ENCODE measurements around the gene BTD. TPM values are rescaled to one million over a fixed set of nuclear protein-coding genes. Genes with fewer than 3 reads are reported as not detected.
A peak's percentile ranks its signal among the peaks of the same experiment; 100 is the strongest.

BTD gene
- polyA plus RNA-seq, 2 of the 4 experiments (the other 2 are of a cell fraction) = 17.6 to 17.8 TPM

DNA sequence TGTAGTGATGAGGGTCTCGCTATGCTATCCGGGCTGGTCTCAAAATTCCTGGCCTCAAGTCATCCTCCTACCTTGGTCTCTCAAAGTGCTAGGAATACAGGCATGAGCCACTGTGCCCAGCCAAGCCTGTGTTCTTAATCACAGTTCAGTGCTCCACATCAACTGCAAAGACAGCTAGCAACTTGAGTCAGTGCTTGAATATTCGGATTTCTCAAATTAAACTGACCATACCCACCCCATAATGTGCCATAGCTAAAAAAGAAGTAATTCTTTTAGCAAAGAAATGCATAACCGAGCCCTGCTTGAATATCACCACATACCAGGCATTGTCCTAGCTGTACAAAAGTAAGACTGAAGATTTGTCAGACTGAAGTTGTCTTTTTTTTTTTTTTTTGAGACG is 89.2 kb downstream of the BTD start:
- no peaks in the 10 kb centered on the region for H3K4me1 ChIP-seq
- ATAC-seq (no peak), FAIRE-seq (no peak), DNase-seq (ENCODE audit: low read depth in 1 of 2, low spot score in 1 of 2) (no peak)
- H3K9me3 ChIP-seq = no peaks in the 10 kb centered on the region
- TF ChIP-seq, protein P1, sequence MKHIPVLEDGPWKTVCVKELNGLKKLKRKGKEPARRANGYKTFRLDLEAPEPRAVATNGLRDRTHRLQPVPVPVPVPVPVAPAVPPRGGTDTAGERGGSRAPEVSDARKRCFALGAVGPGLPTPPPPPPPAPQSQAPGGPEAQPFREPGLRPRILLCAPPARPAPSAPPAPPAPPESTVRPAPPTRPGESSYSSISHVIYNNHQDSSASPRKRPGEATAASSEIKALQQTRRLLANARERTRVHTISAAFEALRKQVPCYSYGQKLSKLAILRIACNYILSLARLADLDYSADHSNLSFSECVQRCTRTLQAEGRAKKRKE (CRISPR knock-in tag; IDR thresholded peaks at IDR 0.05; ENCODE audit: low read depth) = no peak
- no peak for TF ChIP-seq HOXB13 (CRISPR knock-in tag; IDR thresholded peaks at IDR 0.05; ENCODE audit: low read depth)
- no peak for TF ChIP-seq NPAS2 (CRISPR knock-in tag; IDR thresholded peaks at IDR 0.05; ENCODE audit: borderline replicate concordance)
- no peak for TF ChIP-seq RARB (CRISPR knock-in tag; IDR thresholded peaks at IDR 0.05)
- TF ChIP-seq, protein P2, sequence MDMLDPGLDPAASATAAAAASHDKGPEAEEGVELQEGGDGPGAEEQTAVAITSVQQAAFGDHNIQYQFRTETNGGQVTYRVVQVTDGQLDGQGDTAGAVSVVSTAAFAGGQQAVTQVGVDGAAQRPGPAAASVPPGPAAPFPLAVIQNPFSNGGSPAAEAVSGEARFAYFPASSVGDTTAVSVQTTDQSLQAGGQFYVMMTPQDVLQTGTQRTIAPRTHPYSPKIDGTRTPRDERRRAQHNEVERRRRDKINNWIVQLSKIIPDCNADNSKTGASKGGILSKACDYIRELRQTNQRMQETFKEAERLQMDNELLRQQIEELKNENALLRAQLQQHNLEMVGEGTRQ (IDR thresholded peaks at IDR 0.05) = no peak
- no peak for TF ChIP-seq TFCP2L1 (CRISPR knock-in tag; IDR thresholded peaks at IDR 0.05)
- TF ChIP-seq BHLHE40 (IDR thresholded peaks at IDR 0.05; ENCODE audit: low read depth, low read length) = no peak
- TF ChIP-seq, protein P3, sequence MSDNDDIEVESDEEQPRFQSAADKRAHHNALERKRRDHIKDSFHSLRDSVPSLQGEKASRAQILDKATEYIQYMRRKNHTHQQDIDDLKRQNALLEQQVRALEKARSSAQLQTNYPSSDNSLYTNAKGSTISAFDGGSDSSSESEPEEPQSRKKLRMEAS (IDR thresholded peaks at IDR 0.05) = no peak
- no peak for TF ChIP-seq CHD2 (IDR thresholded peaks at IDR 0.05; ENCODE audit: low read length, partially characterized antibody)
- no peak for TF ChIP-seq FOSB (CRISPR knock-in tag; IDR thresholded peaks at IDR 0.05)
- TF ChIP-seq ESRRA (IDR thresholded peaks at IDR 0.05; ENCODE audit: borderline replicate concordance, low read length) = no peak
- no peak for TF ChIP-seq EHF (CRISPR knock-in tag; IDR thresholded peaks at IDR 0.05)
- no peak for TF ChIP-seq RNF2 (IDR thresholded peaks at IDR 0.05; ENCODE audit: borderline replicate concordance, low read depth)
- TF ChIP-seq HOXB5 (CRISPR knock-in tag; IDR thresholded peaks at IDR 0.05) = no peak
- ChIA-PET CTCF (interaction anchor here (1.0 to 1.4 kb wide), 2 partner anchors 61 to 87 kb away, joined by 3 to 4 read pairs; no protein-coding TSS in a partner anchor), POLR2A (no interaction called here)
- WGBS (ENCODE audit: missing lambda C conversion rate) = 93% methylated on average over 5 of the region's 5 CpGs
- H3K4me3 ChIP-seq = no peak overlapping the region
- no peak overlapping the region for H3K27ac ChIP-seq
- no peak overlapping the region for H3K4me2 ChIP-seq

DNA sequence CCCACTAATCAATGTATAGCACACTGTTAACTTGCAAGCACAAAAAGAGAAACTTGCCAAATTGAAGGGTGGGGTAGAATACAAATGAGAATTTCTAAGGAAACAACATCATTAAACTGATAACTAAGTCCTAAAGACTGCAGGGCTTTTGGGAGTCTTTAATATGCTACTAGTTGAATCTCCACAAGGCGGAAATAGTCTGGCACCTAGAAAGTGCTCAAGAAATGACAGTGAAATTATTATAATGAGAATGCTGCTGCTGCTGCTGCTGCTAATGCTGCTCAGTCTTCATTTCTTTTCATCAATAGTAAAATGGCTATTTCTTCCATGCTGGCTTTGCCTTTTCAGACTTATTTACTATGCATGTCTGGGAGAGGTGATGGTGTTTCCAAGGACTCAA is 91.8 kb downstream of the BTD start:
- no peak overlapping the region for H3K27ac ChIP-seq
- no peak overlapping the region for H3K4me3 ChIP-seq
- TF ChIP-seq ZFP36 (IDR thresholded peaks at IDR 0.05; ENCODE audit: borderline replicate concordance, partially characterized antibody) (no peak), EHMT2 (IDR thresholded peaks at IDR 0.05; ENCODE audit: low read depth) (no peak), KDM5A (IDR thresholded peaks at IDR 0.05) (no peak), RNF2 (IDR thresholded peaks at IDR 0.05; ENCODE audit: borderline replicate concordance, low read depth) (no peak), FOXS1 (CRISPR knock-in tag; IDR thresholded peaks at IDR 0.05) (no peak), HOXB13 (CRISPR knock-in tag; IDR thresholded peaks at IDR 0.05; ENCODE audit: low read depth) (no peak), RARB (CRISPR knock-in tag; IDR thresholded peaks at IDR 0.05) (no peak), RAD21 (conservative IDR thresholded peaks at IDR 0.05 in 1 of 2, IDR thresholded peaks at IDR 0.05 in 1 of 2) (peak; percentile 32 to 34; a peak in 3 of 5 replicates), JUNB (IDR thresholded peaks at IDR 0.05) (no peak), HOXB5 (CRISPR knock-in tag; IDR thresholded peaks at IDR 0.05) (no peak), SMC3 (IDR thresholded peaks at IDR 0.05) (peak; percentile 38; the same call in 2 of the 3 replicates), CHD2 (IDR thresholded peaks at IDR 0.05; ENCODE audit: low read length, partially characterized antibody) (no peak), MAZ (IDR thresholded peaks at IDR 0.05; ENCODE audit: borderline replicate concordance, low read depth, low read length) (no peak), HOXA7 (CRISPR knock-in tag; IDR thresholded peaks at IDR 0.05) (no peak), BHLHE40 (IDR thresholded peaks at IDR 0.05; ENCODE audit: low read depth, low read length) (no peak), POLR2A (IDR thresholded peaks at IDR 0.05; ENCODE audit: low read length) (no peak)
- TF ChIP-seq, protein P1 (CRISPR knock-in tag; IDR thresholded peaks at IDR 0.05; ENCODE audit: low read depth) = no peak
- TF ChIP-seq, protein P4, sequence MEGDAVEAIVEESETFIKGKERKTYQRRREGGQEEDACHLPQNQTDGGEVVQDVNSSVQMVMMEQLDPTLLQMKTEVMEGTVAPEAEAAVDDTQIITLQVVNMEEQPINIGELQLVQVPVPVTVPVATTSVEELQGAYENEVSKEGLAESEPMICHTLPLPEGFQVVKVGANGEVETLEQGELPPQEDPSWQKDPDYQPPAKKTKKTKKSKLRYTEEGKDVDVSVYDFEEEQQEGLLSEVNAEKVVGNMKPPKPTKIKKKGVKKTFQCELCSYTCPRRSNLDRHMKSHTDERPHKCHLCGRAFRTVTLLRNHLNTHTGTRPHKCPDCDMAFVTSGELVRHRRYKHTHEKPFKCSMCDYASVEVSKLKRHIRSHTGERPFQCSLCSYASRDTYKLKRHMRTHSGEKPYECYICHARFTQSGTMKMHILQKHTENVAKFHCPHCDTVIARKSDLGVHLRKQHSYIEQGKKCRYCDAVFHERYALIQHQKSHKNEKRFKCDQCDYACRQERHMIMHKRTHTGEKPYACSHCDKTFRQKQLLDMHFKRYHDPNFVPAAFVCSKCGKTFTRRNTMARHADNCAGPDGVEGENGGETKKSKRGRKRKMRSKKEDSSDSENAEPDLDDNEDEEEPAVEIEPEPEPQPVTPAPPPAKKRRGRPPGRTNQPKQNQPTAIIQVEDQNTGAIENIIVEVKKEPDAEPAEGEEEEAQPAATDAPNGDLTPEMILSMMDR (IDR thresholded peaks at IDR 0.05) = peak; percentile 23; the same call in 1 of the 3 replicates
- TF ChIP-seq, protein P5, sequence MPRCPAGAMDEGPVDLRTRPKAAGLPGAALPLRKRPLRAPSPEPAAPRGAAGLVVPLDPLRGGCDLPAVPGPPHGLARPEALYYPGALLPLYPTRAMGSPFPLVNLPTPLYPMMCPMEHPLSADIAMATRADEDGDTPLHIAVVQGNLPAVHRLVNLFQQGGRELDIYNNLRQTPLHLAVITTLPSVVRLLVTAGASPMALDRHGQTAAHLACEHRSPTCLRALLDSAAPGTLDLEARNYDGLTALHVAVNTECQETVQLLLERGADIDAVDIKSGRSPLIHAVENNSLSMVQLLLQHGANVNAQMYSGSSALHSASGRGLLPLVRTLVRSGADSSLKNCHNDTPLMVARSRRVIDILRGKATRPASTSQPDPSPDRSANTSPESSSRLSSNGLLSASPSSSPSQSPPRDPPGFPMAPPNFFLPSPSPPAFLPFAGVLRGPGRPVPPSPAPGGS (IDR thresholded peaks at IDR 0.05) = no peak
- ChIA-PET POLR2A (no interaction called here), CTCF (interaction anchor here (0.6 kb wide), 2 partner anchors 21 to 64 kb away, joined by 3 to 6 read pairs; no protein-coding TSS in a partner anchor)
- ATAC-seq = peak; percentile 50 to 76; a peak in 3 of 6 replicates
- 5% methylated on average over 1 of the region's 1 CpG for WGBS (ENCODE audit: missing lambda C conversion rate)
- no peak overlapping the region for H3K4me2 ChIP-seq
- DNase-seq (ENCODE audit: low read depth in 1 of 2, low spot score in 1 of 2) = peak in 1 of 2 experiments; percentile 14
- no peak for FAIRE-seq
- H3K4me1 ChIP-seq = no peaks in the 10 kb centered on the region
- no peaks in the 10 kb centered on the region for H3K9me3 ChIP-seq
